Measurements from ENCODE around the gene MAPT. TPM values are rescaled to one million over a fixed set of nuclear protein-coding genes. Genes with fewer than 3 reads are reported as not detected.
A peak's percentile ranks its signal among the peaks of the same experiment; 100 is the strongest.

Gene MAPT
- total RNA-seq, 1 experiment from 2014 or later, result 37.5 TPM

GRCh38 chr17:45894022-45894784 is at the start of gene MAPT (continued):
- no peak; the same call in 1 of the 2 replicates for TF ChIP-seq RAD21 (IDR thresholded peaks at IDR 0.05; ENCODE audit: low read depth)
- no peak for TF ChIP-seq EZH2 (IDR thresholded peaks at IDR 0.05)
- no peak for TF ChIP-seq CBX3 (IDR thresholded peaks at IDR 0.05; ENCODE audit: low read depth)
- peak; percentile 62; the same call in 1 of the 2 replicates for TF ChIP-seq ZFX (IDR thresholded peaks at IDR 0.05)
- TF ChIP-seq JUND (IDR thresholded peaks at IDR 0.05), result no peak
- no peak for TF ChIP-seq CEBPB (IDR thresholded peaks at IDR 0.05; ENCODE audit: low read depth)
- TF ChIP-seq ATF3 (IDR thresholded peaks at IDR 0.05), result no peak

- ChIA-PET CTCF (no interaction called here), POLR2A (no interaction called here), RAD21 (ENCODE audit: low non-redundant PET in 1 of 2, low total read pairs in 2 of 2, uncharacterized antibody in 2 of 2, unreplicated experiment in 2 of 2) (no interaction called here)
- DNase-seq (ENCODE audit: low read depth, low spot score), result no peak
- H3K4me1 ChIP-seq (ENCODE audit: control insufficient read depth in 1 of 2, insufficient read depth in 2 of 2, low read length in 2 of 2), result peaks cover 0 to 8% of the 10 kb centered on the region in 2 experiments; a peak in 2 of 4 replicates
- no peak within 1 kb of the TSS for H3K4me3 ChIP-seq (replicated peaks in 1 of 2; ENCODE audit: low read depth in 1 of 2, low read length in 2 of 2)
- H3K79me2 ChIP-seq (ENCODE audit: insufficient read depth, low read length), result no peaks in the 10 kb centered on the region
- H3K9me3 ChIP-seq (ENCODE audit: control insufficient read depth in 1 of 2, insufficient read depth in 1 of 2, low read depth in 1 of 2, low read length in 2 of 2), result no peaks in the 10 kb centered on the region
- ATAC-seq, result no peak
- no peak within 1 kb of the TSS for H3K4me2 ChIP-seq (ENCODE audit: low read length)
- H2AFZ ChIP-seq (ENCODE audit: low read depth, low read length, poor library complexity, severe bottlenecking), result no peak within 1 kb of the TSS
- H3K27ac ChIP-seq (ENCODE audit: low read depth, low read length), result no peak within 1 kb of the TSS
- no peak within 1 kb of the TSS for H3K9ac ChIP-seq (ENCODE audit: low read length)
- H3K27me3 ChIP-seq (ENCODE audit: insufficient read depth, low read length), result no peaks in the 10 kb centered on the region
- no peaks in the 10 kb centered on the region for H4K20me1 ChIP-seq (ENCODE audit: insufficient read depth)
- H3K36me3 ChIP-seq (ENCODE audit: control insufficient read depth in 1 of 2, insufficient read depth in 2 of 2, low read length in 2 of 2), result no peaks in the 10 kb centered on the region
- BruUV-seq (replicated peaks), result no TSS peak
- no peaks in the 10 kb centered on the region for H3K9me2 ChIP-seq (ENCODE audit: insufficient read depth)
- intact Hi-C loops (cut with micrococcal nuclease), result no loop called here
- TF ChIP-seq YY1 (IDR thresholded peaks at IDR 0.05; ENCODE audit: extremely low read depth, insufficient replicate concordance, low read depth, low read length) (no peak), CBX3 (IDR thresholded peaks at IDR 0.05; ENCODE audit: low read depth) (no peak), TCF7L2 (IDR thresholded peaks at IDR 0.05; ENCODE audit: borderline replicate concordance, extremely low read depth, insufficient read depth, insufficient read length) (no peak), ELF1 (IDR thresholded peaks at IDR 0.05; ENCODE audit: borderline replicate concordance, low read depth) (no peak), REST (IDR thresholded peaks at IDR 0.05; ENCODE audit: low read depth) (no peak), SIN3A (IDR thresholded peaks at IDR 0.05; ENCODE audit: low read depth) (no peak), ZNF274 (IDR thresholded peaks at IDR 0.05; ENCODE audit: low read depth, low read length) (no peak), SRF (IDR thresholded peaks at IDR 0.05; ENCODE audit: low read depth) (no peak), RAD21 (IDR thresholded peaks at IDR 0.05; ENCODE audit: low read depth) (no peak), EZH2 (IDR thresholded peaks at IDR 0.05) (no peak), MAX (IDR thresholded peaks at IDR 0.05) (no peak), CTCF (IDR thresholded peaks at IDR 0.05 in 2 of 3, conservative IDR thresholded peaks at IDR 0.05 in 1 of 3; ENCODE audit: borderline replicate concordance in 1 of 3, insufficient read depth in 1 of 3, low read depth in 2 of 3, low read length in 2 of 3) (no peak), SP1 (IDR thresholded peaks at IDR 0.05; ENCODE audit: low read depth) (no peak), EGR1 (IDR thresholded peaks at IDR 0.05; ENCODE audit: low read depth) (no peak), JUND (IDR thresholded peaks at IDR 0.05) (no peak), ZFX (IDR thresholded peaks at IDR 0.05) (no peak), CEBPB (IDR thresholded peaks at IDR 0.05; ENCODE audit: low read depth) (no peak), ATF3 (IDR thresholded peaks at IDR 0.05) (no peak)
Measured at GRCh38 chr17:45844695-45845375, 49.5 kb upstream of the MAPT start, which contains the start of gene SPPL2C. TSS of gene SPPL2C (plus strand) at chr17:45844881. CDS start at chr17:45844907, 26 bp downstream.

Data from HCT116 (cell line).